GM10248 (cell line): ENCODE data around the gene ACOX3.

Experiments
- CTCF ChIA-PET: fragments of 300-600 bp; sonication (Branson Sonifier 250); formaldehyde crosslinking; extraction: SDS; loops from one replicate; lab custom pipeline; 2021; ENCODE audit warnings: antibody characterized with exemption; lab: Yijun Ruan, JAX
- POLR2A ChIA-PET: fragments of 350-650 bp; sonication (Branson Sonifier 250); formaldehyde crosslinking; extraction: SDS; loops from one replicate; lab custom pipeline; 2020; ENCODE audit warnings: antibody characterized with exemption; lab: Yijun Ruan, JAX
- DNase-seq: peaks from one replicate; pipeline ENCODE4 v3.0.0; 2012; ENCODE audit errors: extremely low spot score
- CTCF ChIP-seq: IDR thresholded peaks from 2 replicates; pipeline ENCODE4 v1.5.1; 2012; ENCODE audit warnings: mild to moderate bottlenecking, low read depth; ENCODE audit errors: extremely low read depth, missing control alignments, control extremely low read depth

Gene ACOX3

GRCh38 chr4:8395504-8396296 lies 44.8 kb downstream of the ACOX3 start:
- DNase-seq = no peak
- CTCF ChIA-PET = interaction anchor here (0.7 to 2.0 kb wide), 5 partner anchors 11 to 219 kb away, joined by 3 to 5 read pairs (median 5); no protein-coding TSS in a partner anchor
- no peak for TF ChIP-seq CTCF
- POLR2A ChIA-PET = interaction anchor here (0.7 kb wide), 1 partner anchor 172 kb away, joined by 4 read pairs; no protein-coding TSS in a partner anchor

DNA sequence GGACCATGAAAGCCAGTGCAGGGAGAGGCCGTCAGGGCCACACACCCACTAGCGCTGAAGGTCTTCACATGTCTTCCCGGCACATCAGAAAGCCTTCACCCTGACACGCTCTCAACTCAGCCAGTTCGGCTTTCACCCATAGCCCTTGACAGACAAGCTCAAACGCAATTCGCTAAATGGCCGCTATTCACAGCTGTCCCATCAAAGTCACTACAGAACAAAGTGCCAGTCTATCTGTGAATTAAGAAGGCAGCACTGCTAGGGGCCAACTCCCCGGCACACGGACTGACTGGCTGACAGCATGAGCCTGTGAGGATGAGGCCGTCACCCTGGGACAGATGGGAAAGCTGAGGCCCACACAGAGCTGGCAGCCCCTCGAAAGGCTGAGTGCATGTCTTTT lies 45.7 kb downstream of the ACOX3 start:
- DNase-seq = no peak
- no peak for TF ChIP-seq CTCF
- POLR2A ChIA-PET = no interaction called here
- CTCF ChIA-PET = interaction anchor here (0.7 to 3.4 kb wide), 7 partner anchors 8 to 203 kb away, joined by 3 to 16 read pairs (median 5); no protein-coding TSS in a partner anchor

GRCh38 chr4:8394061-8394519 lies 46.4 kb downstream of the ACOX3 start:
- ChIA-PET CTCF (interaction anchor here (1.1 to 3.4 kb wide), 6 partner anchors 9 to 201 kb away, joined by 3 to 16 read pairs (median 5); no protein-coding TSS in a partner anchor), POLR2A (interaction anchor here (0.6 kb wide), 1 partner anchor 146 kb away, joined by 3 read pairs; no protein-coding TSS in a partner anchor)
- no peak for DNase-seq
- no peak for TF ChIP-seq CTCF

DNA sequence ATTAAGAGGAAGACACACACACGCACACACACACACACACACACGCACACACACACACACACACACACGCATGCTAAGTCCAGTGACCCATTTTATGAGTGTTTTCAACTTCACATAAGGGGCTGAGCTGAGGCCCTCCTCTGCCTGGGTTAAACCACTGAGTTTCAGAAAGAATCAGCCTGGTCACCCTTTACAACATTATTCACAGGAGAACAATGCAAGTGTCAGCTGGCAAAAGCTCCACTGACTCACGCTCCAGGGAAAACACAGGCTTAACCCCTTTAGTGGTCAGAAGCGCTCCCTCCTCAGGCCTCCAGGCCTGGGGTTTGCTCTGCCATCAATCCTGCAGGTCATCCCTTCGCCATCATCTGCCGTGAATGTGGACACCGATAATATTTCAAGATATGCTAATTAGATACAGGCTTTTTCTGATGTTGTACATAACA lies 46.9 kb downstream of the ACOX3 start:
- no peak for TF ChIP-seq CTCF
- POLR2A ChIA-PET = interaction anchor here (0.6 kb wide), 1 partner anchor 146 kb away, joined by 3 read pairs; no protein-coding TSS in a partner anchor
- no peak for DNase-seq
- CTCF ChIA-PET = interaction anchor here (1.3 to 3.4 kb wide), 3 partner anchors 9 to 126 kb away, joined by 5 to 16 read pairs (median 5); no protein-coding TSS in a partner anchor

- CTCF ChIA-PET = interaction anchor here (1.2 to 4.9 kb wide), 4 partner anchors 8 to 151 kb away, joined by 3 to 27 read pairs (median 10); no protein-coding TSS in a partner anchor
Measured at GRCh38 chr4:8392591-8393190, 47.8 kb downstream of the ACOX3 start.

More at GRCh38 chr4:8392591-8393190, 47.8 kb downstream of the ACOX3 start:
- DNase-seq = no peak
- TF ChIP-seq CTCF = no peak
- POLR2A ChIA-PET = interaction anchor here (0.7 kb wide), 1 partner anchor 35 kb away, joined by 3 read pairs; no protein-coding TSS in a partner anchor
